ENCODE data around the gene NPAS3.

Gene NPAS3

GRCh38 chr14:33294419-33294818, 355.7 kb downstream of the NPAS3 start:
- Histone ChIP-seq H3K4me1 (ENCODE audit: low read depth, poor library complexity, severe bottlenecking) (no peaks in the 10 kb centered on the region), H3K4me3 (IDR thresholded peaks at IDR 0.05; ENCODE audit: insufficient read depth, low read depth, low read length) (no peak overlapping the region), H3K27me3 (ENCODE audit: insufficient read depth, low read depth) (no peaks in the 10 kb centered on the region), H3K27ac (no peak overlapping the region), H3K36me3 (ENCODE audit: insufficient read depth) (no peaks in the 10 kb centered on the region), H3K4me2 (no peak overlapping the region), H3K9ac (no peak overlapping the region), H2AFZ (ENCODE audit: low read depth) (no peak overlapping the region), H3K79me2 (ENCODE audit: insufficient read depth, low read depth) (no peaks in the 10 kb centered on the region), H4K20me1 (ENCODE audit: insufficient read depth) (no peaks in the 10 kb centered on the region)
- TF ChIP-seq CTCF (conservative IDR thresholded peaks at IDR 0.05; ENCODE audit: low read depth, low read length), result no peak

- H2AFZ ChIP-seq (ENCODE audit: low read depth), result no peak overlapping the region
- no peak overlapping the region for H3K4me2 ChIP-seq
- H3K27ac ChIP-seq, result no peak overlapping the region
- no peak for TF ChIP-seq CTCF (conservative IDR thresholded peaks at IDR 0.05; ENCODE audit: low read depth, low read length)
- H4K20me1 ChIP-seq (ENCODE audit: insufficient read depth), result no peaks in the 10 kb centered on the region
- H3K4me1 ChIP-seq (ENCODE audit: low read depth, poor library complexity, severe bottlenecking), result no peaks in the 10 kb centered on the region
- H3K79me2 ChIP-seq (ENCODE audit: insufficient read depth, low read depth), result no peaks in the 10 kb centered on the region
- H3K36me3 ChIP-seq (ENCODE audit: insufficient read depth), result no peaks in the 10 kb centered on the region
- H3K4me3 ChIP-seq (IDR thresholded peaks at IDR 0.05; ENCODE audit: insufficient read depth, low read depth, low read length), result no peak overlapping the region
- H3K27me3 ChIP-seq (ENCODE audit: insufficient read depth, low read depth), result no peaks in the 10 kb centered on the region
- H3K9ac ChIP-seq, result no peak overlapping the region
Measured at GRCh38 chr14:33297565-33297964, 358.9 kb downstream of the NPAS3 start.

- H3K27me3 ChIP-seq (ENCODE audit: insufficient read depth, low read depth), result no peaks in the 10 kb centered on the region
- no peaks in the 10 kb centered on the region for H4K20me1 ChIP-seq (ENCODE audit: insufficient read depth)
- TF ChIP-seq CTCF (conservative IDR thresholded peaks at IDR 0.05; ENCODE audit: low read depth, low read length), result no peak
- no peak overlapping the region for H3K9ac ChIP-seq
- H3K79me2 ChIP-seq (ENCODE audit: insufficient read depth, low read depth), result no peaks in the 10 kb centered on the region
- no peak overlapping the region for H3K4me3 ChIP-seq (IDR thresholded peaks at IDR 0.05; ENCODE audit: insufficient read depth, low read depth, low read length)
- H3K36me3 ChIP-seq (ENCODE audit: insufficient read depth), result no peaks in the 10 kb centered on the region
- H2AFZ ChIP-seq (ENCODE audit: low read depth), result no peak overlapping the region
- no peak overlapping the region for H3K4me2 ChIP-seq
- H3K4me1 ChIP-seq (ENCODE audit: low read depth, poor library complexity, severe bottlenecking), result no peaks in the 10 kb centered on the region
- H3K27ac ChIP-seq, result no peak overlapping the region
Measured at GRCh38 chr14:33307691-33308251, 369.1 kb downstream of the NPAS3 start.

GRCh38 chr14:33309106-33309505, 370.4 kb downstream of the NPAS3 start:
- no peaks in the 10 kb centered on the region for H3K79me2 ChIP-seq (ENCODE audit: insufficient read depth, low read depth)
- H4K20me1 ChIP-seq (ENCODE audit: insufficient read depth), result no peaks in the 10 kb centered on the region
- no peak overlapping the region for H3K27ac ChIP-seq
- no peak overlapping the region for H2AFZ ChIP-seq (ENCODE audit: low read depth)
- no peak overlapping the region for H3K4me3 ChIP-seq (IDR thresholded peaks at IDR 0.05; ENCODE audit: insufficient read depth, low read depth, low read length)
- no peak for TF ChIP-seq CTCF (conservative IDR thresholded peaks at IDR 0.05; ENCODE audit: low read depth, low read length)
- no peaks in the 10 kb centered on the region for H3K36me3 ChIP-seq (ENCODE audit: insufficient read depth)
- no peaks in the 10 kb centered on the region for H3K27me3 ChIP-seq (ENCODE audit: insufficient read depth, low read depth)
- no peak overlapping the region for H3K9ac ChIP-seq
- no peak overlapping the region for H3K4me2 ChIP-seq
- no peaks in the 10 kb centered on the region for H3K4me1 ChIP-seq (ENCODE audit: low read depth, poor library complexity, severe bottlenecking)
